T-helper 1 cell treated with Interleukin-12 subunit alpha and Interleukin-12 subunit beta and Interleukin-4 antibody, amounts not matched to agents 30 μg/mL and 1 μg/mL, for 36 hours (primary cell): ENCODE results near the gene B4GALNT4.
A peak's percentile ranks its signal among the peaks of the same experiment; 100 is the strongest.
"Not testable (repeated sequence)": the region's sequence is repeated elsewhere in the genome, so short reads cannot be mapped to it uniquely, and the experiment has no call there.

Source experiments
- H3K27ac Mint-ChIP-seq: one replicate; pipeline ENCODE4 v1.8.0; 2021; ENCODE audit warnings: mild to moderate bottlenecking, mixed read lengths
- H3K27me3 Mint-ChIP-seq: one replicate; pipeline ENCODE4 v1.8.0; 2021; ENCODE audit warnings: low read depth, mixed read lengths
- H3K36me3 Mint-ChIP-seq: one replicate; pipeline ENCODE4 v1.8.0; 2021; ENCODE audit warnings: low read depth, mixed read lengths
- H3K4me1 Mint-ChIP-seq: one replicate; pipeline ENCODE4 v1.8.0; 2021; ENCODE audit warnings: low read depth, mixed read lengths
- H3K4me3 Mint-ChIP-seq: one replicate; pipeline ENCODE4 v1.8.0; 2021; ENCODE audit warnings: mild to moderate bottlenecking, moderate library complexity, mixed read lengths
- H3K9me3 Mint-ChIP-seq: one replicate; pipeline ENCODE4 v1.8.0; 2021; ENCODE audit warnings: mixed read lengths

Gene B4GALNT4

GRCh38 chr11:349270-349954 is 19.9 kb upstream of the B4GALNT4 start:
- not testable (repeated sequence) for H3K27ac Mint-ChIP-seq, H3K36me3 Mint-ChIP-seq, H3K9me3 Mint-ChIP-seq, H3K4me3 Mint-ChIP-seq
- Mint-ChIP-seq H3K27me3 (peaks cover 25% of the 10 kb centered on the region), H3K4me1 (peaks cover 30% of the 10 kb centered on the region)

GRCh38 chr11:350033-350722 is 19.1 kb upstream of the B4GALNT4 start:
- not testable (repeated sequence) for H3K36me3 Mint-ChIP-seq, H3K4me3 Mint-ChIP-seq, H3K27ac Mint-ChIP-seq, H3K9me3 Mint-ChIP-seq
- H3K27me3 Mint-ChIP-seq: peaks cover 24% of the 10 kb centered on the region
- H3K4me1 Mint-ChIP-seq: peaks cover 32% of the 10 kb centered on the region

- Mint-ChIP-seq H3K9me3 (no peaks in the 10 kb centered on the region), H3K27ac (no peak overlapping the region), H3K4me1 (peaks cover 35% of the 10 kb centered on the region), H3K4me3 (no peak overlapping the region), H3K27me3 (peaks cover 17% of the 10 kb centered on the region), H3K36me3 (no peaks in the 10 kb centered on the region)
Observed at GRCh38 chr11:350723-351255, 18.5 kb upstream of the B4GALNT4 start.

- H3K36me3 Mint-ChIP-seq: no peaks in the 10 kb centered on the region
- no peaks in the 10 kb centered on the region for H3K9me3 Mint-ChIP-seq
- no peak overlapping the region for H3K27ac Mint-ChIP-seq
- peaks cover 11% of the 10 kb centered on the region for H3K27me3 Mint-ChIP-seq
- peaks cover 33% of the 10 kb centered on the region for H3K4me1 Mint-ChIP-seq
- no peak overlapping the region for H3K4me3 Mint-ChIP-seq
Observed at GRCh38 chr11:351411-351810, 17.9 kb upstream of the B4GALNT4 start.

DNA sequence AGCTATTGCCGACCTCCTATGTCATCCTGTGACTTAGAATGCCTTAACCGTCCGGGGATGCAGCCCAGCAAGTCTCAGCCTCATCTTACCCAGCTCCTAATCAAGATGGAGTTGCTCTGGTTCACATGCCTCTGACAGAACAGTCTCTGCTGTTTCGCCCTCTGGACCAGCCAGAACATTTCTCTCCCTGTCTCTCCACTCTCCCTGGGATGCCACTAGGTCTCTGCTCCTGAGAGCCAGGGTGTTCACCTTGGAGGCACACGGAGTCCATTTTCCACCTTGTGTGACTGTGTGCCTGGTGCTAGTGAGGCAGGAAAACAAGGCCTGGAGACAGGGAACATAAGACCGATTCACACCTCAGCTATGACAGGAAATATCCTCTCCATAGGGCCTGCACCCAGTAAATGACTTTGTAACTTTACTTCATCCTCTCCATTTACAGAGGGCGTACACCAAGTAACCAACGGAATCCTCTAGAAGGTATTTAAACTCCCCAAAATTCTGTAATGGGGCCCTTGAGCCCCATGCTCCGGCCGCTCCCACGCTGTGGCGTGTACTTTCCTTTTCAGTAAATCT is 16.8 kb upstream of the B4GALNT4 start:
- Mint-ChIP-seq H3K36me3 (no peaks in the 10 kb centered on the region), H3K4me3 (no peak overlapping the region), H3K9me3 (no peaks in the 10 kb centered on the region), H3K27ac (no peak overlapping the region), H3K27me3 (peaks cover 9% of the 10 kb centered on the region), H3K4me1 (peaks cover 33% of the 10 kb centered on the region)

GRCh38 chr11:353179-353873 is 16.0 kb upstream of the B4GALNT4 start:
- Mint-ChIP-seq H3K4me3 (peak overlapping the region; percentile 30), H3K36me3 (no peaks in the 10 kb centered on the region), H3K27me3 (peaks cover 9% of the 10 kb centered on the region), H3K27ac (peak overlapping the region; percentile 63), H3K9me3 (no peaks in the 10 kb centered on the region), H3K4me1 (peaks cover 33% of the 10 kb centered on the region)

DNA sequence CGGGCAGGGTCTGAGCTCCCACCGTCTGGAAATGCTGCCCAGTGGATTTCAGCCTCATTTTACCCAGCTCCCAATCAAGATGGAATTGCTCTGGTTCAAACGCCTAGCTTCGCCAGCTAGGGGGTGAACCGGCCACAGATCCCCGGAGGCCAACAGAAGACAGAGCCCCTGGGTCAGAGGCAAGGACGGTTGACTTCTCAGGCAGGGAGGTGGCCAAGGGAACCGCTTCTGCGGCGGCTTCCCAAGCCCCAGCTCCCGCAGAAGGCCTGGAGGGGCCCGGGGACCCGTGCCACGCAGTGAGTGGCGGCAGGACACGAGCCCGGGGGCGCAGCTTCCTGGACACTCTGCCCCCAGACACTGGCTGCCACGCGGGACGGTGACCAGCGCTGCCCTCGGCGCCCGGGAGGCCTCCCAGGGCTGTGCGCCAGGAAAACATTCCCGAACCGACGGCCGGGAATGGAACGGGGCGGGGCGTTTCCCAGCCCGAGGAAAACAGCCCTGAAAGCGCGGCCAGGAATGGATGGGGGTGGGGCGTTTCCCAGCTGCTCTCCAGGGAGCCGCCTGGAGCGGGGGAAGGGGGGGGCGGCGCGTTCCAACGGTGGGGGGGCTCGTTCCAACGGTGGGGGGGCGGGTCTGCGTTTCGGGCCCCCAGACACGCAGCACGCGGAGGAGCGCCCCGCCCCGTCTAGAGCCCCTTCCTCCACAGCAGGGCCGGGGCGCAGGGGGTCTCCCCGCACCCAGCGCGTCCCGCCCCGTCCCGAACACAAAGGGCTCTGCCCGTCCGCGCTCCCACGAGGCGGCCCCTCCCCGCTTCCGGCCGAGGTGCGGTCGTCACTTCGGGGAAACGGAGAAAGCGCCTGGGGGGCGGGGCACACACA is 13.5 kb upstream of the B4GALNT4 start:
- Mint-ChIP-seq H3K4me1 (peaks cover 33% of the 10 kb centered on the region), H3K27me3 (peaks cover 4% of the 10 kb centered on the region), H3K4me3 (peak overlapping the region; percentile 83), H3K9me3 (no peaks in the 10 kb centered on the region), H3K27ac (peak overlapping the region; percentile 82), H3K36me3 (no peaks in the 10 kb centered on the region)

GRCh38 chr11:356610-357009 is 12.7 kb upstream of the B4GALNT4 start:
- peaks cover 5% of the 10 kb centered on the region for H3K9me3 Mint-ChIP-seq
- H3K27me3 Mint-ChIP-seq: peaks cover 4% of the 10 kb centered on the region
- H3K27ac Mint-ChIP-seq: no peak overlapping the region
- H3K36me3 Mint-ChIP-seq: no peaks in the 10 kb centered on the region
- H3K4me3 Mint-ChIP-seq: no peak overlapping the region
- peaks cover 27% of the 10 kb centered on the region for H3K4me1 Mint-ChIP-seq

DNA sequence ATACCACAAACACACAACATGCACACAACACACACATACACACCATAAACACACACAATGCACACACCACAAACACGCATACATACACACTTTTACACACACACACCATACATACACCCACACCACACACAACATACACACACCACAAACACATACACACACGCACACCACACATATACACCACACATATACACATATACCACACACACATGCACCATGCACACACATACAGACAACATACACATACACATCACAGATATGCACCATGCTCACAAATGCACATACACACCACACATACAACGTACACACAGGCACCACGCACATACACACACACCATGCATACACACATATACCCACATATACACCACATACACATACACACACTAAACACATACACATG is 11.7 kb upstream of the B4GALNT4 start:
- Mint-ChIP-seq H3K4me1 (peaks cover 24% of the 10 kb centered on the region), H3K27ac (no peak overlapping the region), H3K36me3 (no peaks in the 10 kb centered on the region), H3K9me3 (peaks cover 5% of the 10 kb centered on the region), H3K4me3 (no peak overlapping the region), H3K27me3 (peaks cover 4% of the 10 kb centered on the region)

DNA sequence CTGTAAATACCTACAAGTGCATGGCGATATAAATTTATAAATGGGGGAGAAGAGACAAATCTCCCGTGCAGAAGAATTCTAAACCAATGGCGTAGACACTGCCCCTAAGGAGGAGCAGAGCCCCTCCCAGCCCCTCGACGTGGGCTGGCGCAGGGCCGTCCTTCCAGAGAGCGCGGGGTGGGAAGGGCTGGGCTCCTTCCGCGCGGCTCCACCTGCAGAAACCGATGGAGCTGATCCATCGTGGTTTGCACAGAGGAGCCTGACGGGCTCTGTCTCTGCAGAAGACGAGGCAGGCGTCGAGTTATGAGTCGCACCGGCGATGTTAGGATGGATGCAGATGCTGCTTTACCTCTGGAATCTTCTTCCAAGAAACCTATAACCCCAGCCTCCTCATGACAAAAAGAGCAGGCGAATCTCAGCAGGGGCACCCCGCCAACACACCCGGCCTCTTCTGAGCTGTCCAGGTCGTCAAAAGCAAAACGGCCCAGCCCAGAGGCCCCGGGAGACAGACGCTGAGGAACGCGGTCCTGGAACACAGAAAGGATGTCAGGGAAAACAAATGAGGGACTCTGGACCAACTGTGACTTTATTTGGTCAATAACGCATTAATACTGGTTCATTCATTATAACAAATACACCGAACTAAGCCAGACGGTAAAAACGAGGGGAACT is 11.0 kb upstream of the B4GALNT4 start:
- Mint-ChIP-seq H3K4me3 (no peak overlapping the region), H3K27ac (no peak overlapping the region), H3K4me1 (peaks cover 17% of the 10 kb centered on the region), H3K36me3 (no peaks in the 10 kb centered on the region), H3K9me3 (peaks cover 5% of the 10 kb centered on the region), H3K27me3 (peaks cover 4% of the 10 kb centered on the region)

DNA sequence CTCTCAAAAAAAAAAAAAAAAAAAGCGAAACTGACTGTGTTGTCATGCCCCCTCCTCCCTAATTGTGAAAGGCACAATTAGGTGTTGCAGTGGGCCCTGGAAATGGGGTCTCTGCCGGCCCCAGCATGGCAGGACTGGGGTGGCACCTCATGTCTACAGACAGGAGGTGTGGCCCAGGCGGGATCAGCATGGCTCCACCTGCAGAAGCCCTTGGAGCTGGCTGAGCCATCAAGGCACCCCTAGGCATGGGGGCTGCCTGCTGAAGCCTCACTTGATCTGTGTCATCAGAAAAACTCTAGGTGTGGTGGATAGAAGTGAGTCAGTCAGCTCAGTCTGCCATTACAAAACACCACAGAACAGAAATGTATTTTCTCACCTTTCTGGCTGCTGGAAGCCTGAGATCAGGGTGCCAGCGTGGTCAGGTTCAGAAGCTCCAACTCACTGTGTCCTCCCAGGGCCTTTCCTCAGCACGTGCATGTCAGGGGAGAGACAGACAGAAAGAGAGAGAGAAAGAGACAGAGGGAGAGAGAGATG is 10.1 kb upstream of the B4GALNT4 start:
- H3K4me3 Mint-ChIP-seq: no peak overlapping the region
- no peak overlapping the region for H3K27ac Mint-ChIP-seq
- peaks cover 4% of the 10 kb centered on the region for H3K27me3 Mint-ChIP-seq
- peaks cover 10% of the 10 kb centered on the region for H3K4me1 Mint-ChIP-seq
- H3K9me3 Mint-ChIP-seq: peaks cover 5% of the 10 kb centered on the region
- H3K36me3 Mint-ChIP-seq: no peaks in the 10 kb centered on the region

- H3K4me3 Mint-ChIP-seq: no peak overlapping the region
- peaks cover 4% of the 10 kb centered on the region for H3K4me1 Mint-ChIP-seq
- no peaks in the 10 kb centered on the region for H3K36me3 Mint-ChIP-seq
- H3K27ac Mint-ChIP-seq: no peak overlapping the region
- peaks cover 5% of the 10 kb centered on the region for H3K9me3 Mint-ChIP-seq
- H3K27me3 Mint-ChIP-seq: peaks cover 4% of the 10 kb centered on the region
Observed at GRCh38 chr11:360326-361280, 8.7 kb upstream of the B4GALNT4 start.
